GM23338 (cell line): ENCODE results near the gene COMTD1. TPM values are rescaled to one million over a fixed set of nuclear protein-coding genes. Genes with fewer than 3 reads are reported as not detected.

Experiments
- ATAC-seq: fragments of 200-7000 bp; cut with Tn5 transposase; 3 replicates; pipeline ENCODE4 v1.9.1; 2020
- DNase-seq: peaks from one replicate; pipeline ENCODE4 v3.0.0-alpha.2; 2015; ENCODE audit warnings: low spot score
- H2AFZ ChIP-seq: fragments of 200-600 bp; sonication (generic); 2 replicates; pipeline ENCODE4 v1.8.0; 2016; ENCODE audit warnings: antibody characterized with exemption, mild to moderate bottlenecking, moderate library complexity
- H3F3A ChIP-seq: fragments of 200-600 bp; sonication (generic); replicated peaks from 2 replicates; pipeline ENCODE4 v1.8.0; 2017; ENCODE audit warnings: antibody characterized with exemption, mixed run types, low read depth
- H3K27ac ChIP-seq: fragments of 200-600 bp; sonication (generic); 2 replicates; pipeline ENCODE4 v1.6.1; 2016; ENCODE audit warnings: low read depth
- H3K27me3 ChIP-seq: fragments of 200-600 bp; sonication (generic); 2 replicates; pipeline ENCODE4 v1.8.0; 2016; ENCODE audit warnings: mild to moderate bottlenecking, mixed run types, moderate library complexity; ENCODE audit not compliant: insufficient read depth
- H3K36me3 ChIP-seq: fragments of 200-600 bp; sonication (generic); 2 replicates; pipeline ENCODE4 v1.8.0; 2016; ENCODE audit warnings: mild to moderate bottlenecking; ENCODE audit not compliant: insufficient read depth
- H3K4me1 ChIP-seq: fragments of 200-600 bp; sonication (generic); 2 replicates; pipeline ENCODE4 v1.8.0; 2016; ENCODE audit warnings: mild to moderate bottlenecking, moderate library complexity; ENCODE audit not compliant: insufficient read depth
- H3K4me2 ChIP-seq: fragments of 200-600 bp; sonication (generic); 2 replicates; pipeline ENCODE4 v1.7.1; 2017; ENCODE audit warnings: mixed run types
- H3K4me3 ChIP-seq: fragments of 200-600 bp; sonication (generic); 2 replicates; pipeline ENCODE4 v1.6.1; 2016; ENCODE audit warnings: mixed run types
- H3K79me2 ChIP-seq: fragments of 200-600 bp; sonication (generic); replicated peaks from 2 replicates; pipeline ENCODE4 v1.8.0; 2017; ENCODE audit warnings: mild to moderate bottlenecking; ENCODE audit not compliant: insufficient read depth
- H3K9me2 ChIP-seq: fragments of 200-600 bp; sonication (generic); 2 replicates; pipeline ENCODE4 v1.8.0; 2017; ENCODE audit not compliant: insufficient read depth
- H4K20me1 ChIP-seq: fragments of 200-600 bp; sonication (generic); replicated peaks from 2 replicates; pipeline ENCODE4 v1.8.0; 2017; ENCODE audit warnings: mild to moderate bottlenecking; ENCODE audit not compliant: insufficient read depth
- H3K27ac Mint-ChIP-seq: 2 replicates; pipeline ENCODE4 v1.8.0; 2020; ENCODE audit warnings: inconsistent platforms, mild to moderate bottlenecking, moderate library complexity, mixed read lengths
- H3K27me3 Mint-ChIP-seq: 3 replicates; pipeline ENCODE4 v1.8.0; 2022; ENCODE audit warnings: low read depth, mild to moderate bottlenecking, moderate library complexity, mixed read lengths, inconsistent platforms; ENCODE audit not compliant: insufficient read depth, poor library complexity
- H3K36me3 Mint-ChIP-seq: 3 replicates; pipeline ENCODE4 v1.8.0; 2021; ENCODE audit warnings: low read depth, mild to moderate bottlenecking, inconsistent platforms, moderate library complexity, mixed read lengths
- H3K4me1 Mint-ChIP-seq: 3 replicates; pipeline ENCODE4 v1.8.0; 2020; ENCODE audit warnings: mild to moderate bottlenecking, inconsistent platforms, mixed read lengths
- H3K4me3 Mint-ChIP-seq: 3 replicates; pipeline ENCODE4 v1.8.0; 2021; ENCODE audit warnings: moderate library complexity, mild to moderate bottlenecking, inconsistent platforms, mixed read lengths
- H3K9me3 Mint-ChIP-seq: 3 replicates; pipeline ENCODE4 v1.8.0; 2020; ENCODE audit warnings: moderate library complexity, mild to moderate bottlenecking, inconsistent platforms, mixed read lengths
- CREB1 ChIP-seq: fragments of 250-450 bp; sonication (Bioruptor Pico); IDR thresholded peaks from 2 replicates; pipeline ENCODE4 v1.5.0; 2020; ENCODE audit warnings: low read depth, mild to moderate bottlenecking, moderate library complexity
- CTCF ChIP-seq, 2 experiments: fragments of 200-600 bp in 1 of 2; sonication (generic) in 1 of 2; conservative IDR thresholded peaks; 2 replicates each; pipeline versions ENCODE4 v1.5.1 to v1.6.1; 2016 to 2017; ENCODE audit warnings: antibody characterized with exemption in 2 of 2, low read depth in 2 of 2, mild to moderate bottlenecking in 2 of 2, moderate library complexity in 1 of 2
- ETS1 ChIP-seq: IDR thresholded peaks from 2 replicates; pipeline ENCODE4 v1.6.1; 2016; ENCODE audit warnings: antibody characterized with exemption
- EZH2 ChIP-seq: fragments of 200-600 bp; sonication (generic); IDR thresholded peaks from one replicate; pipeline ENCODE4 v1.8.0; 2017; ENCODE audit warnings: antibody characterized with exemption, mild to moderate bottlenecking, low read depth; ENCODE audit not compliant: unreplicated experiment
- EZH2phosphoT487 ChIP-seq: fragments of 200-600 bp; sonication (generic); IDR thresholded peaks from one replicate; pipeline ENCODE4 v1.8.1; 2018; ENCODE audit warnings: antibody characterized with exemption; ENCODE audit not compliant: unreplicated experiment
- JUNB ChIP-seq: IDR thresholded peaks from one replicate; pipeline ENCODE4 v1.6.1; 2016; ENCODE audit warnings: antibody characterized with exemption; ENCODE audit not compliant: unreplicated experiment
- NANOG ChIP-seq: IDR thresholded peaks from 2 replicates; pipeline ENCODE4 v1.6.1; 2016; ENCODE audit warnings: antibody characterized with exemption, borderline replicate concordance
- POLR2AphosphoS5 ChIP-seq: IDR thresholded peaks from 2 replicates; pipeline ENCODE4 v1.6.1; 2016; ENCODE audit warnings: antibody characterized with exemption, low read depth
- REST ChIP-seq: IDR thresholded peaks from one replicate; pipeline ENCODE4 v1.6.1; 2018; ENCODE audit warnings: antibody characterized with exemption; ENCODE audit not compliant: unreplicated experiment
- STAT1 ChIP-seq: IDR thresholded peaks from one replicate; pipeline ENCODE4 v1.6.1; 2016; ENCODE audit warnings: antibody characterized with exemption; ENCODE audit not compliant: unreplicated experiment
- ZNF114 ChIP-seq: fragments of 250-450 bp; sonication (Bioruptor Pico); IDR thresholded peaks from 2 replicates; pipeline ENCODE4 v1.5.0; 2020; ENCODE audit warnings: mild to moderate bottlenecking, moderate library complexity
- ZNF331 ChIP-seq: fragments of 250-450 bp; sonication (Bioruptor Pico); IDR thresholded peaks from 2 replicates; pipeline ENCODE4 v1.5.0; 2020; ENCODE audit warnings: low read depth, mild to moderate bottlenecking, moderate library complexity
- ZNF462 ChIP-seq: fragments of 250-450 bp; sonication (Bioruptor Pico); IDR thresholded peaks from 2 replicates; pipeline ENCODE4 v1.5.0; 2020; ENCODE audit warnings: mild to moderate bottlenecking, moderate library complexity
- polyA plus RNA-seq: library from polyadenylated mRNA; unstranded; fragments of >200 nt; fragmentation: Nextera tagmentation; extraction: Ambion mirVana; gene quantifications from 2 replicates; pipeline ENCODE4 v1.2.1, GENCODE V29; 2016
- total RNA-seq: library from RNA; depleted of rRNA; stranded (reverse); fragments of >200 nt; shearing (Covaris generic); gene quantifications from 2 replicates; pipeline ENCODE4 v1.2.3, GENCODE V29; 2014

Gene COMTD1
- total and polyA plus RNA-seq, 2 experiments from 2014 or later, result 40.0 to 46.7 TPM

- peaks cover 15% of the 10 kb centered on the region; the same call in 2 of the 3 replicates for H3K36me3 Mint-ChIP-seq
- Histone ChIP-seq H3K27me3 (no peaks in the 10 kb centered on the region), H3K4me3 (no peak overlapping the region), H2AFZ (no peak overlapping the region), H4K20me1 (no peaks in the 10 kb centered on the region), H3F3A (no peaks in the 10 kb centered on the region), H3K9me2 (no peaks in the 10 kb centered on the region), H3K36me3 (no peaks in the 10 kb centered on the region), H3K4me2 (no peak overlapping the region), H3K79me2 (no peaks in the 10 kb centered on the region), H3K27ac (no peak overlapping the region), H3K4me1 (peaks cover under 1% of the 10 kb centered on the region; the same call in 1 of the 2 replicates)
- ATAC-seq (no peak), DNase-seq (no peak)
- H3K4me1 Mint-ChIP-seq, result peaks cover under 1% of the 10 kb centered on the region; the same call in 2 of the 3 replicates
- peaks cover 5% of the 10 kb centered on the region for H3K27me3 Mint-ChIP-seq
- H3K9me3 Mint-ChIP-seq, result peaks cover 39% of the 10 kb centered on the region
- TF ChIP-seq JUNB (no peak), NANOG (no peak), REST (no peak), CTCF (conservative IDR thresholded peaks at IDR 0.05; ENCODE audit: low read depth in 2 of 2) (no peak), ZNF331 (CRISPR knock-in tag) (no peak), STAT1 (no peak), ZNF114 (CRISPR knock-in tag) (no peak), EZH2phosphoT487 (no peak), ETS1 (no peak), CREB1 (CRISPR knock-in tag) (no peak), EZH2 (no peak), POLR2AphosphoS5 (no peak), ZNF462 (CRISPR knock-in tag) (no peak)
- no peak overlapping the region for H3K4me3 Mint-ChIP-seq
- H3K27ac Mint-ChIP-seq, result no peak overlapping the region
These were observed 15.2 kb upstream of the COMTD1 start for GRCh38 chr10:75250934-75251333.
